Stimulated activated naive B cell treated with anti-CD40 and anti-IgM and Interleukin-4, amounts not matched to agents 10 μg/mL and 1 μg/mL and 100 μg/mL, for 72 hours (primary cell): ENCODE data around the gene PIWIL4.
"Not testable (repeated sequence)": the region's sequence is repeated elsewhere in the genome, so short reads cannot be mapped to it uniquely, and the experiment has no call there.

ENCODE experiments used
- ATAC-seq, 2 donors: fragments of 150-1000 bp; cut with Tn5 transposase; replicated peaks; 2 replicates each; pipeline ENCODE4 v1.10.0; 2021; ENCODE audit warnings: moderate library complexity in 1 of 2
- DNase-seq: peaks from one replicate; pipeline ENCODE4 v3.0.0; 2021
- H3K27ac Mint-ChIP-seq: one replicate; pipeline ENCODE4 v1.8.0; 2022; ENCODE audit warnings: mild to moderate bottlenecking, mixed read lengths
- H3K27me3 Mint-ChIP-seq, 2 donors: one replicate each; pipeline ENCODE4 v1.8.0; 2022; ENCODE audit warnings: mixed read lengths in 2 of 2
- H3K36me3 Mint-ChIP-seq, 2 donors: one replicate each; pipeline ENCODE4 v1.8.0; 2022; ENCODE audit warnings: mixed read lengths in 2 of 2, mild to moderate bottlenecking in 1 of 2
- H3K4me1 Mint-ChIP-seq, 2 donors: one replicate each; pipeline ENCODE4 v1.8.0; 2022; ENCODE audit warnings: mixed read lengths in 2 of 2, mild to moderate bottlenecking in 1 of 2
- H3K4me3 Mint-ChIP-seq, 2 donors: one replicate each; pipeline ENCODE4 v1.8.0; 2022; ENCODE audit warnings: mild to moderate bottlenecking in 2 of 2, mixed read lengths in 2 of 2, moderate library complexity in 1 of 2
- H3K9me3 Mint-ChIP-seq, 2 donors: one replicate each; pipeline ENCODE4 v1.8.0; 2022; ENCODE audit warnings: mixed read lengths in 2 of 2, mild to moderate bottlenecking in 1 of 2

Gene PIWIL4

DNA sequence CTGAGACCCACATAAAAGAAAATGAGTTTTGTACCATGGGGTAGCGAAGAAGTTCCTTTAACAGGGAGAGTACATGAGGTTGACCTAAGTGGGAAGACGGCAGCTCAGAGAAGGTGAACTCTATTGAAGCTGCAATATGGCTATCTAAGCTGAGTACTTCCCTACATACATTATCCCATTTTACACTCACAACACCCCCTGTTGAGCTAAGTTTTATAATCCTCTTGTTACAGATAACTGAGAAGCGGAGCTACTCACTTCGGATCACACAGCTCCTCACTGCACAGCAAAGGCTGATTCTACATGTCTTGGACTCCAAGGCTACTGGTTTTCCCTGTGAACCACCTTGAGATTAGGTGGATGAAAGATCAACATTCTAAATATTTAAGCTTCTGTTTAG, 8.2 kb upstream of the PIWIL4 start:
- H3K27ac Mint-ChIP-seq: no peak overlapping the region
- no peak overlapping the region for H3K4me3 Mint-ChIP-seq
- peaks cover 0 to 11% of the 10 kb centered on the region in 2 donors for H3K4me1 Mint-ChIP-seq
- ATAC-seq: no peak
- H3K9me3 Mint-ChIP-seq: no peaks in the 10 kb centered on the region
- H3K36me3 Mint-ChIP-seq: no peaks in the 10 kb centered on the region
- no peak for DNase-seq
- no peaks in the 10 kb centered on the region for H3K27me3 Mint-ChIP-seq

- no peak overlapping the region for H3K27ac Mint-ChIP-seq
- no peak for DNase-seq
- no peaks in the 10 kb centered on the region for H3K27me3 Mint-ChIP-seq
Observed at GRCh38 chr11:94559361-94559760, 7.8 kb upstream of the PIWIL4 start.

DNA sequence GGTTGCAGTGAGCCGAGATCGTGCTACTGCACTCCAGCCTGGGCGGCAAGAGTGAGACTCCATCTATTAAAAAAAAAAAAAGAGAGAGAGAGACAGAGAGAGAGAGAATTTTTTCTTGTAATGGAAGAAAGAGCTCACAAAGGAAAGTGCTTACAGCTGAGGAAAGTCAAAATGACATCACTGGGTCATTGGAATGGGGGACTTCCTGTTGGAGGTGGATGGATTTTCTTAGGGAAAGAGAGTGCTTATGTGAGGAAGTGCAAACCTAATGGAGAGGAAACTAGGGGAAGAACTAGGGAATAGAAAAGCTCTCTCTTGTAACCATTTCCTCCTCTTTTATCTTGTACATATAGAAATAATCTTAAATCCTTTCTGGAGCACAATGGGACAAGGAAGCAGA, 6.3 kb upstream of the PIWIL4 start:
- no peaks in the 10 kb centered on the region for H3K27me3 Mint-ChIP-seq
- H3K4me3 Mint-ChIP-seq: no peak overlapping the region
- no peak overlapping the region for H3K27ac Mint-ChIP-seq
- peaks cover 0 to 11% of the 10 kb centered on the region in 2 donors for H3K4me1 Mint-ChIP-seq
- ATAC-seq: no peak
- DNase-seq: no peak
- no peaks in the 10 kb centered on the region for H3K36me3 Mint-ChIP-seq
- H3K9me3 Mint-ChIP-seq: no peaks in the 10 kb centered on the region

More at GRCh38 chr11:94559361-94559760, 7.8 kb upstream of the PIWIL4 start:
- Mint-ChIP-seq H3K4me3 (no peak overlapping the region), H3K9me3 (no peaks in the 10 kb centered on the region), H3K4me1 (peaks cover 0 to 11% of the 10 kb centered on the region in 2 donors), H3K36me3 (no peaks in the 10 kb centered on the region)
- ATAC-seq: no peak

DNA sequence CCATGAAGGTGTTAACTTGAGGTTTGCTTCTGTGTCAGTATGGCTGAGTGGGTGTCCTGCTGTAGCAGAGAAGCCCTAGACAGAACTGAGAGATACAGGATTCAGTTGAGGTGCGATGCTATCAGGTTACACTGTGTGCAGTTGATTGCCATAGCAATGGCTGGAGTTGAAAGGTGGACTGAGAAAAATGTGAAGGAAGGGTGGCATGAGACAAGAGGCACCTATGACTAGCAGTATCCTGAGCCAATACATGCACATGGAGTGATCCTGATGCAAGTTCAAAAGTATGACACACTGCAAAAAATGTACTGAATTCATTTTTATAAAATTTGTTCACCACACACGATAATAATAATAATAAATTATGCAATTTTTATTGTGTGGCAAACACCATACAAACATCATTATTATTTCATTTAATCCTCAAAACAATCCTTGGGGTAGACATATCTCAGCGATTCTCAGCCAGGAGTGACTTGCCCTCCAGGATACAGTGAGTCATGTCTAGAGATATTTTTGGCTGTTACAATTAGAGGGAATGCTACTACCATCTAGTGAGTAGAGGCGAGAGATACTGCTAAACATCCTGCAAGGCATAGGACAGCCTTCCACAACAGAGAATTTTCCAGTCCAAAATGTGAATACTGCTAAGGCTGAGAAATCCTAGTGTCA, 3.9 kb upstream of the PIWIL4 start:
- ATAC-seq (no peak), DNase-seq (no peak)
- Mint-ChIP-seq H3K27ac (no peak overlapping the region), H3K9me3 (no peaks in the 10 kb centered on the region), H3K36me3 (no peaks in the 10 kb centered on the region), H3K27me3 (no peaks in the 10 kb centered on the region), H3K4me1 (peaks cover 0 to 9% of the 10 kb centered on the region in 2 donors), H3K4me3 (no peak overlapping the region)

GRCh38 chr11:94563848-94564467, 3.2 kb upstream of the PIWIL4 start:
- H3K4me3 Mint-ChIP-seq: no peak overlapping the region

GRCh38 chr11:94568200-94568599, 1.0 kb downstream of the PIWIL4 start:
- no peaks in the 10 kb centered on the region for H3K27me3 Mint-ChIP-seq
- no peaks in the 10 kb centered on the region for H3K9me3 Mint-ChIP-seq
- no peak overlapping the region for H3K27ac Mint-ChIP-seq
- H3K4me3 Mint-ChIP-seq: no peak overlapping the region
- DNase-seq (no peak), ATAC-seq (no peak)
- no peaks in the 10 kb centered on the region for H3K4me1 Mint-ChIP-seq
- H3K36me3 Mint-ChIP-seq: no peaks in the 10 kb centered on the region

More at GRCh38 chr11:94563848-94564467, 3.2 kb upstream of the PIWIL4 start:
- no peaks in the 10 kb centered on the region for H3K27me3 Mint-ChIP-seq
- no peaks in the 10 kb centered on the region for H3K9me3 Mint-ChIP-seq
- no peak overlapping the region for H3K27ac Mint-ChIP-seq
- ATAC-seq (no peak), DNase-seq (no peak)
- H3K4me1 Mint-ChIP-seq: peaks cover 0 to 3% of the 10 kb centered on the region in 2 donors
- H3K36me3 Mint-ChIP-seq: no peaks in the 10 kb centered on the region

GRCh38 chr11:94568717-94569116, 1.5 kb downstream of the PIWIL4 start:
- Mint-ChIP-seq H3K27me3 (no peaks in the 10 kb centered on the region), H3K27ac (no peak overlapping the region), H3K9me3 (no peaks in the 10 kb centered on the region), H3K4me1 (no peaks in the 10 kb centered on the region), H3K36me3 (no peaks in the 10 kb centered on the region), H3K4me3 (no peak overlapping the region)
- DNase-seq (no peak), ATAC-seq (no peak)

- ATAC-seq, DNase-seq, H3K4me1 Mint-ChIP-seq, H3K36me3 Mint-ChIP-seq, H3K4me3 Mint-ChIP-seq, H3K27me3 Mint-ChIP-seq, H3K9me3 Mint-ChIP-seq, H3K27ac Mint-ChIP-seq: not testable (repeated sequence)
Observed at GRCh38 chr11:94572975-94573374, 5.8 kb downstream of the PIWIL4 start.

GRCh38 chr11:94574193-94574961, 7.2 kb downstream of the PIWIL4 start:
- H3K27me3 Mint-ChIP-seq: no peaks in the 10 kb centered on the region
- no peaks in the 10 kb centered on the region for H3K9me3 Mint-ChIP-seq
- H3K36me3 Mint-ChIP-seq: no peaks in the 10 kb centered on the region
- no peak overlapping the region for H3K27ac Mint-ChIP-seq
- no peaks in the 10 kb centered on the region for H3K4me1 Mint-ChIP-seq
- DNase-seq: no peak
- no peak overlapping the region for H3K4me3 Mint-ChIP-seq
- ATAC-seq: no peak

- no peak for ATAC-seq
- DNase-seq: no peak
Observed at GRCh38 chr11:94576306-94576705, 9.1 kb downstream of the PIWIL4 start.

DNA sequence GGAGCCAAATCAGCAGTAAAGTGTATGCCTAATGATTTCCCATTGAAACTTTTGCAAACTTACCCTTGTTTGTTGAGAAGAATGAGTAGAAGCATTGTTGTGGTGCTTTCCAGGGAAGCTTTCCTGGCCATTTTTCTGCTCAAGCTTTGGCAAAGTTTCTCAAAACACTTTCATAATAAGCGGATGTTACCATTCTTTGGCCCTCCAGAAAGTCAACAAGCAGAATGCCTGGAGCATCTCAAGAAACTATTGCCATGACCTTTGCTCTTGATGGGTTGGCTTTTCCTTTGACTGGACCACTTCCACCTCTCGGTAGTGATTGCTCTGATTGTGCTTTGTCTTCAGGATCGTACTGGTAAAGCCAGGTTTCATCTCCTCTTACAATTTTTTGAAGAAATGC, 10.7 kb downstream of the PIWIL4 start:
- Mint-ChIP-seq H3K4me1 (peaks cover 14 to 19% of the 10 kb centered on the region in 2 donors), H3K9me3 (no peaks in the 10 kb centered on the region), H3K27ac (no peak overlapping the region), H3K27me3 (no peaks in the 10 kb centered on the region), H3K36me3 (no peaks in the 10 kb centered on the region), H3K4me3 (no peak overlapping the region)
- DNase-seq: no peak
- ATAC-seq: no peak

More at GRCh38 chr11:94576306-94576705, 9.1 kb downstream of the PIWIL4 start:
- Mint-ChIP-seq H3K9me3 (no peaks in the 10 kb centered on the region), H3K27me3 (no peaks in the 10 kb centered on the region), H3K27ac (no peak overlapping the region), H3K4me1 (peaks cover 2 to 4% of the 10 kb centered on the region in 2 donors), H3K4me3 (no peak overlapping the region), H3K36me3 (no peaks in the 10 kb centered on the region)

DNA sequence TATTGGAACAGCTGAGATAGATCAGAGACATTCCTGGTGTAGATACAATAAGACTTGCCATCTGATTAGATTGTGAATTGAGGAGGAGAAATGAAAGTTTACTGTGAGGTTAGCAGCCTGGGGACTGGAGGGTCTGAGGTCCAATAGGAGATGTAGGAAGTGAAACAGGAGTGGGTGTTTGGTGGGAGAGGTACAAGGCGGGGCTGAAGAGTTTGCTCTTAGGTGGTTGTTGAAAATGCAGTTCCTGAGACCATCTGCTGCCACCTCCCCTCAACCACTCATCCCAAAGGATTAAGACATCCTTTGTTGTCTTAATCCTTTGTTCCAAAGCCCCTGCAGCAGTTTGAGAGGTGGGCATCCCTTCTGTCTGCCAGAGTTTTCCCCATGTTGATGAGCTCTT, 14.8 kb downstream of the PIWIL4 start:
- H3K36me3 Mint-ChIP-seq: no peaks in the 10 kb centered on the region
- H3K27ac Mint-ChIP-seq: no peak overlapping the region
- ATAC-seq: peak; percentile 84 to 89

GRCh38 chr11:94583213-94583865, 16.2 kb downstream of the PIWIL4 start:
- peak overlapping the region; percentile 33 to 62 for H3K4me3 Mint-ChIP-seq
- ATAC-seq (no peak), DNase-seq (no peak)
- H3K27me3 Mint-ChIP-seq: no peaks in the 10 kb centered on the region
- peaks cover 21 to 35% of the 10 kb centered on the region in 2 donors for H3K4me1 Mint-ChIP-seq
- H3K9me3 Mint-ChIP-seq: no peaks in the 10 kb centered on the region
- H3K36me3 Mint-ChIP-seq: no peaks in the 10 kb centered on the region
- H3K27ac Mint-ChIP-seq: peak overlapping the region; percentile 85

More for the DNA sequence above, 14.8 kb downstream of the PIWIL4 start:
- Mint-ChIP-seq H3K27me3 (no peaks in the 10 kb centered on the region), H3K9me3 (no peaks in the 10 kb centered on the region), H3K4me3 (no peak overlapping the region), H3K4me1 (peaks cover 21 to 35% of the 10 kb centered on the region in 2 donors)
- peak; percentile 12 for DNase-seq

GRCh38 chr11:94583866-94584500, 16.8 kb downstream of the PIWIL4 start:
- peaks cover 21 to 35% of the 10 kb centered on the region in 2 donors for H3K4me1 Mint-ChIP-seq
- DNase-seq (peak; percentile 18), ATAC-seq (peak; percentile 67 to 75)
- H3K4me3 Mint-ChIP-seq: peak overlapping the region; percentile 33 to 62
- no peaks in the 10 kb centered on the region for H3K36me3 Mint-ChIP-seq
- H3K9me3 Mint-ChIP-seq: no peaks in the 10 kb centered on the region
- H3K27me3 Mint-ChIP-seq: no peaks in the 10 kb centered on the region
- H3K27ac Mint-ChIP-seq: peak overlapping the region; percentile 85
